ENCODE measurements around the gene CDCP1.
"Not testable (repeated sequence)": the region's sequence is repeated elsewhere in the genome, so short reads cannot be mapped to it uniquely, and the experiment has no call there.

The CDCP1 gene

GRCh38 chr3:45153658-45154437 is 7.7 kb upstream of the CDCP1 start:
- no peak for DNase-seq (ENCODE audit: low read depth)
- H3K4me3 ChIP-seq (ENCODE audit: control insufficient read depth, low read depth, low read length), result no peak overlapping the region
- no peak for TF ChIP-seq CTCF (IDR thresholded peaks at IDR 0.05; ENCODE audit: control insufficient read depth, insufficient read depth, low read depth, low read length, missing control alignments)

GRCh38 chr3:45152307-45152706 is 6.1 kb upstream of the CDCP1 start:
- DNase-seq (ENCODE audit: low read depth), result no peak
- H3K4me3 ChIP-seq (ENCODE audit: control insufficient read depth, low read depth, low read length), result no peak overlapping the region
- no peak for TF ChIP-seq CTCF (IDR thresholded peaks at IDR 0.05; ENCODE audit: control insufficient read depth, insufficient read depth, low read depth, low read length, missing control alignments)

- DNase-seq (ENCODE audit: low read depth), result no peak
- no peak overlapping the region for H3K4me3 ChIP-seq (ENCODE audit: control insufficient read depth, low read depth, low read length)
- TF ChIP-seq CTCF (IDR thresholded peaks at IDR 0.05; ENCODE audit: control insufficient read depth, insufficient read depth, low read depth, low read length, missing control alignments), result no peak
Measured at GRCh38 chr3:45151100-45151499, 4.9 kb upstream of the CDCP1 start.

GRCh38 chr3:45148921-45149320 is 2.7 kb upstream of the CDCP1 start:
- H3K4me3 ChIP-seq (ENCODE audit: control insufficient read depth, low read depth, low read length), result no peak overlapping the region
- DNase-seq (ENCODE audit: low read depth), result no peak
- TF ChIP-seq CTCF (IDR thresholded peaks at IDR 0.05; ENCODE audit: control insufficient read depth, insufficient read depth, low read depth, low read length, missing control alignments), result no peak

GRCh38 chr3:45145223-45145622 is 955 bp downstream of the CDCP1 start:
- DNase-seq (ENCODE audit: low read depth), result no peak
- no peak for TF ChIP-seq CTCF (IDR thresholded peaks at IDR 0.05; ENCODE audit: control insufficient read depth, insufficient read depth, low read depth, low read length, missing control alignments)
- H3K4me3 ChIP-seq (ENCODE audit: control insufficient read depth, low read depth, low read length), result peak overlapping the region; percentile 51

GRCh38 chr3:45143673-45144671 is 2.2 kb downstream of the CDCP1 start:
- no peak overlapping the region for H3K4me3 ChIP-seq (ENCODE audit: control insufficient read depth, low read depth, low read length)
- no peak for TF ChIP-seq CTCF (IDR thresholded peaks at IDR 0.05; ENCODE audit: control insufficient read depth, insufficient read depth, low read depth, low read length, missing control alignments)
- no peak for DNase-seq (ENCODE audit: low read depth)

GRCh38 chr3:45140770-45141155 is 5.4 kb downstream of the CDCP1 start:
- DNase-seq (ENCODE audit: low read depth); H3K4me3 ChIP-seq (ENCODE audit: control insufficient read depth, low read depth, low read length): not testable (repeated sequence)
